ENCODE data around the gene FNDC1.

GRCh38 chr6:159229651-159230051, 60.5 kb downstream of the FNDC1 start:
- TF ChIP-seq POLR2A (IDR thresholded peaks at IDR 0.05) (no peak), CTCF (IDR thresholded peaks at IDR 0.05) (no peak), EP300 (IDR thresholded peaks at IDR 0.05) (no peak)
